NCI-H2081 (cell line): Measurements from ENCODE around the gene GPRC5B.

Experiments
- DNase-seq, 2 experiments: peaks; one replicate each; lab custom pipeline; 2025; lab: John Stamatoyannopoulos, UW

GPRC5B gene

GRCh38 chr16:19810817-19811731, 73.6 kb downstream of the GPRC5B start:
- no peak for DNase-seq

- DNase-seq, result no peak
These were observed 75.0 kb downstream of the GPRC5B start for GRCh38 chr16:19809693-19810092.

GRCh38 chr16:19809121-19809635, 75.5 kb downstream of the GPRC5B start:
- DNase-seq, result no peak

- no peak for DNase-seq
These were observed 76.5 kb downstream of the GPRC5B start for GRCh38 chr16:19808061-19808641.
